HG03045 (cell line): ENCODE data around the gene BAG2.

Experiments used
- ATAC-seq: cut with Tn5 transposase; IDR thresholded peaks from one replicate; pipeline ENCODE4 v1.9.1; 2021; ENCODE audit warnings: mild to moderate bottlenecking, moderate library complexity; ENCODE audit not compliant: unreplicated experiment

Gene BAG2

GRCh38 chr6:57173886-57174510 is 1.9 kb downstream of the BAG2 start:
- no peak for ATAC-seq

GRCh38 chr6:57174511-57174907 is 2.4 kb downstream of the BAG2 start:
- no peak for ATAC-seq

GRCh38 chr6:57177545-57178265 is 5.6 kb downstream of the BAG2 start:
- no peak for ATAC-seq

GRCh38 chr6:57180596-57180995 is 8.5 kb downstream of the BAG2 start:
- ATAC-seq: no peak

GRCh38 chr6:57182017-57182432 is 9.9 kb downstream of the BAG2 start:
- no peak for ATAC-seq

GRCh38 chr6:57183336-57183735 is 11.2 kb downstream of the BAG2 start:
- no peak for ATAC-seq

- ATAC-seq: no peak
Observed at GRCh38 chr6:57190140-57190539, 18.0 kb downstream of the BAG2 start.

GRCh38 chr6:57193177-57193576 is 21.1 kb downstream of the BAG2 start:
- ATAC-seq: no peak

GRCh38 chr6:57195457-57195856 is 23.3 kb downstream of the BAG2 start:
- ATAC-seq: no peak

- no peak for ATAC-seq
Observed at GRCh38 chr6:57198926-57199636, 27.0 kb downstream of the BAG2 start.

GRCh38 chr6:57201718-57202117 is 29.6 kb downstream of the BAG2 start:
- ATAC-seq: no peak

GRCh38 chr6:57205550-57206328 is 33.6 kb downstream of the BAG2 start:
- ATAC-seq: no peak

- ATAC-seq: no peak
Observed at GRCh38 chr6:57207141-57207540, 35.0 kb downstream of the BAG2 start.

- ATAC-seq: no peak
Observed at GRCh38 chr6:57207872-57208271, 35.7 kb downstream of the BAG2 start.

GRCh38 chr6:57209030-57209429 is 36.9 kb downstream of the BAG2 start:
- no peak for ATAC-seq

- ATAC-seq: no peak
Observed at GRCh38 chr6:57210060-57210459, 37.9 kb downstream of the BAG2 start.

- no peak for ATAC-seq
Observed at GRCh38 chr6:57215260-57215659, 43.1 kb downstream of the BAG2 start.

GRCh38 chr6:57216235-57217101 is 44.3 kb downstream of the BAG2 start:
- no peak for ATAC-seq

GRCh38 chr6:57217270-57217669 is 45.1 kb downstream of the BAG2 start:
- no peak for ATAC-seq

GRCh38 chr6:57220083-57220703 is 48.1 kb downstream of the BAG2 start:
- ATAC-seq: no peak
